Karpas-422 (cell line): Measurements from ENCODE around the gene PSMD7. TPM values are rescaled to one million over a fixed set of nuclear protein-coding genes. Genes with fewer than 3 reads are reported as not detected.

ENCODE experiments used
- DNase-seq: peaks from one replicate; pipeline ENCODE4 v3.0.0-alpha.2; 2015
- H2AFZ ChIP-seq: fragments of 200-600 bp; sonication (generic); 2 replicates; pipeline ENCODE4 v1.6.1; 2014; ENCODE audit warnings: antibody characterized with exemption, low read length, mixed read lengths
- H3K27ac ChIP-seq: fragments of 200-600 bp; sonication (generic); 2 replicates; pipeline ENCODE4 v1.5.1; 2014; ENCODE audit warnings: mild to moderate bottlenecking, low read length, moderate library complexity
- H3K27me3 ChIP-seq: fragments of 200-600 bp; sonication (generic); 2 replicates; pipeline ENCODE4 v1.6.1; 2014; ENCODE audit warnings: low read length, mixed read lengths
- H3K36me3 ChIP-seq: fragments of 200-600 bp; sonication (generic); 2 replicates; pipeline ENCODE4 v1.6.1; 2014; ENCODE audit warnings: low read length, mixed read lengths; ENCODE audit not compliant: insufficient read depth
- H3K4me1 ChIP-seq: fragments of 200-600 bp; sonication (generic); 2 replicates; pipeline ENCODE4 v1.6.1; 2014; ENCODE audit warnings: mild to moderate bottlenecking, low read length, mixed read lengths
- H3K4me2 ChIP-seq: fragments of 200-600 bp; sonication (generic); 2 replicates; pipeline ENCODE4 v1.6.1; 2014; ENCODE audit warnings: low read length, low read depth, mild to moderate bottlenecking; ENCODE audit not compliant: poor library complexity, severe bottlenecking
- H3K4me3 ChIP-seq: fragments of 200-600 bp; sonication (generic); 2 replicates; pipeline ENCODE4 v1.5.1; 2014; ENCODE audit warnings: mild to moderate bottlenecking, antibody characterized with exemption, low read length, mixed read lengths
- H3K79me2 ChIP-seq: fragments of 200-600 bp; sonication (generic); 2 replicates; pipeline ENCODE4 v1.6.1; 2014; ENCODE audit warnings: mild to moderate bottlenecking, low read length, mixed read lengths
- H3K9ac ChIP-seq: fragments of 200-600 bp; sonication (generic); 2 replicates; pipeline ENCODE4 v1.6.0; 2014; ENCODE audit warnings: low read length
- H3K9me2 ChIP-seq: fragments of 200-600 bp; sonication (generic), shearing (Covaris generic); replicated peaks from 2 replicates; pipeline ENCODE4 v1.6.0; 2014; ENCODE audit warnings: mild to moderate bottlenecking, low read length, moderate library complexity; ENCODE audit not compliant: insufficient read depth
- H3K9me3 ChIP-seq: fragments of 300-700, 200-600 bp; sonication (generic); 2 replicates; pipeline ENCODE4 v1.6.1; 2014; ENCODE audit warnings: low read length, mixed read lengths
- H4K20me1 ChIP-seq: fragments of 200-600 bp; sonication (generic); 2 replicates; pipeline ENCODE4 v1.6.1; 2014; ENCODE audit warnings: mild to moderate bottlenecking, antibody characterized with exemption, low read length, low read depth; ENCODE audit not compliant: insufficient read depth
- total RNA-seq: library from RNA; depleted of rRNA; stranded (reverse); fragments of >200 nt; shearing (Covaris generic); gene quantifications from 2 replicates; pipeline ENCODE4 v1.2.3, GENCODE V29; 2014; ENCODE audit warnings: low replicate concordance; rRNA removed

PSMD7 gene
- total RNA-seq = 50.1 and 56.2 TPM in 2 replicates

GRCh38 chr16:74296432-74297144 is at the start of gene PSMD7:
TSS of gene PSMD7 (plus strand) at chr16:74296814. CDS start at chr16:74296915, 101 bp downstream.
- peaks cover 62% of the 10 kb centered on the region for H3K79me2 ChIP-seq

GRCh38 chr16:74249254-74249653 is 47.4 kb upstream of the PSMD7 start:
- H3K27me3 ChIP-seq = no peaks in the 10 kb centered on the region
- H4K20me1 ChIP-seq = no peaks in the 10 kb centered on the region
- no peak overlapping the region for H3K9ac ChIP-seq
- H3K9me3 ChIP-seq = no peaks in the 10 kb centered on the region
- H3K79me2 ChIP-seq = no peaks in the 10 kb centered on the region
- H3K4me3 ChIP-seq = no peak overlapping the region
- no peak overlapping the region for H3K27ac ChIP-seq
- no peaks in the 10 kb centered on the region for H3K36me3 ChIP-seq
- no peaks in the 10 kb centered on the region for H3K9me2 ChIP-seq
- no peak for DNase-seq
- no peak overlapping the region for H3K4me2 ChIP-seq
- no peak overlapping the region for H2AFZ ChIP-seq
- no peaks in the 10 kb centered on the region for H3K4me1 ChIP-seq

More at GRCh38 chr16:74296432-74297144, at the start of gene PSMD7:
- H3K9me2 ChIP-seq = no peaks in the 10 kb centered on the region
- DNase-seq = peak; percentile 96
- H3K36me3 ChIP-seq = peaks cover 37% of the 10 kb centered on the region
- H3K27ac ChIP-seq = peak within 1 kb of the TSS; percentile 77
- peaks cover 31% of the 10 kb centered on the region for H4K20me1 ChIP-seq
- H3K9me3 ChIP-seq = peaks cover 7% of the 10 kb centered on the region
- H3K9ac ChIP-seq = peak within 1 kb of the TSS; percentile 100
- H3K4me3 ChIP-seq = peak within 1 kb of the TSS; percentile 99
- H3K4me2 ChIP-seq = peak within 1 kb of the TSS; percentile 86
- peaks cover 28% of the 10 kb centered on the region for H3K4me1 ChIP-seq
- no peaks in the 10 kb centered on the region for H3K27me3 ChIP-seq
- H2AFZ ChIP-seq = peak within 1 kb of the TSS; percentile 53

DNA sequence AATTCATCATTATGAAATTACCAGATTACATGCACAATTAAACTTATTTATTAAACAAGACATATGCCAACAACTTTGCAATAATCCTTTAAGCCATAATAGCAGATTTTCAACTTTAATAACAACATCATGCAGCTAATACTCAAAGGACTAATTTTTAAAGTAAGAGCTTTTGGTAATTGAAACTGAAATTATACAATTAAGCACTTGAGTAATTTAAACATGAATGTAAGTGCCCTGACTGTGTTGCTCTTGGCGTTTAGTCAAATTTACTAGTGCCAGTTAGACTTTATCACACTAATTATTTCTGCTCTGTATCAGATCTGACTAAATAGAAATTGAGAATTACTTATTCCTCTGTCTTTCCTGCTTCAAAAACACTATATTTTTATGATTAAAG is 46.8 kb upstream of the PSMD7 start:
- Histone ChIP-seq H3K4me2 (no peak overlapping the region), H3K27me3 (no peaks in the 10 kb centered on the region), H3K79me2 (no peaks in the 10 kb centered on the region), H3K4me3 (no peak overlapping the region), H3K9me3 (no peaks in the 10 kb centered on the region), H2AFZ (no peak overlapping the region), H3K9me2 (no peaks in the 10 kb centered on the region), H3K36me3 (no peaks in the 10 kb centered on the region), H3K4me1 (no peaks in the 10 kb centered on the region), H4K20me1 (no peaks in the 10 kb centered on the region), H3K27ac (no peak overlapping the region), H3K9ac (no peak overlapping the region)
- no peak for DNase-seq

DNA sequence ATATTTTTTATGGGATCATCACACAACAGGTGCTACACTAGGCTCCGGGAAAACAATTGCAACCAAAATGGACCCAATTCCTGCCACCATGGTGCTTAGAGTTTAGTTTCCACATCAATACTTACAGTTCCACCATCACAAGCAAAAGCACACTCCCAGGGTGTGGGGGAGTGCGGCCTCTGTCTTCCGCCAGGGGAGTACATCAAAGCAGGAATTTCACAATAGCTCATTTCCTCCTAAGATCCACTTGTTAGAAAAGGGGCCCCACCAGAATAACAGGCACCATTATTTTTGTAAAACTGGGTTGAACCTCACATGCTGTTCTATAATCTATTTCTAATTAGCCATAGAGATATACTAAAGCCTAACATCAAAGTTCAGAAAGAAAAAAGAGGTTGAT is 44.3 kb upstream of the PSMD7 start:
- Histone ChIP-seq H3K27me3 (no peaks in the 10 kb centered on the region), H3K27ac (no peak overlapping the region), H3K4me3 (no peak overlapping the region), H3K9me3 (no peaks in the 10 kb centered on the region), H3K9me2 (no peaks in the 10 kb centered on the region), H2AFZ (no peak overlapping the region), H3K9ac (no peak overlapping the region), H3K4me1 (no peaks in the 10 kb centered on the region), H3K36me3 (no peaks in the 10 kb centered on the region), H3K4me2 (no peak overlapping the region), H4K20me1 (no peaks in the 10 kb centered on the region), H3K79me2 (no peaks in the 10 kb centered on the region)
- no peak for DNase-seq

- Histone ChIP-seq H3K9ac (no peak overlapping the region), H3K4me2 (no peak overlapping the region), H3K27me3 (no peaks in the 10 kb centered on the region), H3K4me1 (no peaks in the 10 kb centered on the region), H2AFZ (no peak overlapping the region), H3K9me2 (no peaks in the 10 kb centered on the region), H3K79me2 (no peaks in the 10 kb centered on the region), H3K27ac (no peak overlapping the region), H3K36me3 (no peaks in the 10 kb centered on the region), H3K9me3 (no peaks in the 10 kb centered on the region), H3K4me3 (no peak overlapping the region), H4K20me1 (no peaks in the 10 kb centered on the region)
- no peak for DNase-seq
These were observed 43.3 kb upstream of the PSMD7 start for GRCh38 chr16:74253161-74253938.

DNA sequence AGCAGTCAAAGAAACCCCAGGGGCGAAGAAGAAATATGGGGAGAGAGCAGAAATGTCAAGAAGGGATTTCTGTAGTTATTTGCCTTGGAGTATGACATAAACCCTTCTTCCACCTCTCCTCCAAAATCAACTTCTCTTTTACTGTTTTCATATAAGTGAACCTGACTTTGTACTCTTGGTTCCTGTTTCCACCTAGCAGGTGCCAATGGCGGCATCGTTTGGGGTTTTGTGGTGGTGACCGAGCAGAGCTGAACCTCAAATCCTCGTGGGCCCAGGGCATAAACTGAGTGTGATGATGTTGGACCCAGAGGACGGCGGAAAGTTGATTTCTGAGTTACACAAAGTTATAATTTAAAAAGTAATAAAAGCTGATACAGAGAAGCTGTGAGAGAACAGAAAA is 39.6 kb upstream of the PSMD7 start:
- no peaks in the 10 kb centered on the region for H3K4me1 ChIP-seq
- no peaks in the 10 kb centered on the region for H3K9me2 ChIP-seq
- no peaks in the 10 kb centered on the region for H4K20me1 ChIP-seq
- no peak overlapping the region for H3K4me3 ChIP-seq
- H3K36me3 ChIP-seq = no peaks in the 10 kb centered on the region
- H3K27me3 ChIP-seq = no peaks in the 10 kb centered on the region
- H3K4me2 ChIP-seq = no peak overlapping the region
- no peaks in the 10 kb centered on the region for H3K79me2 ChIP-seq
- no peak overlapping the region for H3K9ac ChIP-seq
- H2AFZ ChIP-seq = no peak overlapping the region
- no peak overlapping the region for H3K27ac ChIP-seq
- H3K9me3 ChIP-seq = no peaks in the 10 kb centered on the region
- DNase-seq = no peak

- Histone ChIP-seq H3K4me2 (no peak overlapping the region), H3K4me1 (no peaks in the 10 kb centered on the region), H3K36me3 (no peaks in the 10 kb centered on the region), H3K9me3 (no peaks in the 10 kb centered on the region), H3K4me3 (no peak overlapping the region), H2AFZ (no peak overlapping the region), H3K79me2 (no peaks in the 10 kb centered on the region), H3K27ac (no peak overlapping the region), H3K9me2 (no peaks in the 10 kb centered on the region), H4K20me1 (no peaks in the 10 kb centered on the region), H3K27me3 (no peaks in the 10 kb centered on the region), H3K9ac (no peak overlapping the region)
- DNase-seq = no peak
These were observed 35.5 kb upstream of the PSMD7 start for GRCh38 chr16:74261068-74261467.

GRCh38 chr16:74264811-74265210 is 31.8 kb upstream of the PSMD7 start:
- no peak overlapping the region for H3K4me2 ChIP-seq
- H3K4me3 ChIP-seq = no peak overlapping the region
- H2AFZ ChIP-seq = no peak overlapping the region
- H3K9me3 ChIP-seq = no peaks in the 10 kb centered on the region
- no peaks in the 10 kb centered on the region for H3K27me3 ChIP-seq
- H3K4me1 ChIP-seq = no peaks in the 10 kb centered on the region
- DNase-seq = no peak
- H3K9me2 ChIP-seq = no peaks in the 10 kb centered on the region
- H3K9ac ChIP-seq = no peak overlapping the region
- H3K27ac ChIP-seq = no peak overlapping the region
- no peaks in the 10 kb centered on the region for H3K36me3 ChIP-seq
- no peaks in the 10 kb centered on the region for H4K20me1 ChIP-seq
- no peaks in the 10 kb centered on the region for H3K79me2 ChIP-seq
